GM12878 (cell line): ENCODE data around the gene NCAPD2. TPM values are rescaled to one million over a fixed set of nuclear protein-coding genes. Genes with fewer than 3 reads are reported as not detected.

Experiments used
- ATAC-seq: fragments of 200-7000 bp; cut with Tn5 transposase; 3 replicates; pipeline ENCODE4 v1.9.1; 2020; ENCODE audit warnings: mild to moderate bottlenecking, moderate library complexity
- BruUV-seq: library from RNA; stranded (reverse); fragments of 400-500 nt; replicated peaks from 2 replicates; lab custom pipeline; 2021; lab: Mats Ljungman, UMichigan
- CTCF ChIA-PET: fragments of 300-600 bp; sonication (Branson Sonifier 250); formaldehyde crosslinking; extraction: SDS; loops from one replicate; lab custom pipeline; 2021; ENCODE audit warnings: inconsistent platforms; lab: Yijun Ruan, JAX
- POLR2A ChIA-PET: fragments of 350-600 bp; formaldehyde crosslinking; extraction: SDS; loops from one replicate; lab custom pipeline; 2021; ENCODE audit warnings: inconsistent platforms; lab: Charles Lee
- RAD21 ChIA-PET: fragments of 300-600 bp; sonication (Branson Sonifier 250); formaldehyde crosslinking; loops from one replicate; lab custom pipeline; 2023; ENCODE audit warnings: antibody characterized with exemption; ENCODE audit not compliant: unreplicated experiment; lab: Charles Lee
- SMC1A ChIA-PET: fragments of 300-600 bp; sonication (Branson Sonifier 250); formaldehyde crosslinking; loops from one replicate; lab custom pipeline; 2023; ENCODE audit not compliant: unreplicated experiment, uncharacterized antibody; lab: Charles Lee
- DNase-seq: peaks from one replicate; pipeline ENCODE4 v3.0.0-alpha.2; 2011; ENCODE audit warnings: low read depth, low spot score
- FAIRE-seq: peaks from 3 replicates; lab custom pipeline; 2011; peaks lifted over from hg19 to GRCh38; lab: Jason Lieb, UNC
- H2AFZ ChIP-seq: 2 replicates; pipeline ENCODE4 v1.6.0; 2011; ENCODE audit warnings: low read depth, low read length, control low read depth; ENCODE audit not compliant: control insufficient read depth
- H3K27ac ChIP-seq: 2 replicates; pipeline ENCODE4 v1.5.1; 2011; ENCODE audit warnings: control low read depth; ENCODE audit not compliant: control insufficient read depth, insufficient read depth
- H3K27me3 ChIP-seq, 2 experiments: replicated peaks in 1 of 2; 2 replicates each; pipeline versions ENCODE4 v1.6.0 to v1.6.1; 2011; ENCODE audit warnings: low read length in 1 of 2; ENCODE audit not compliant: control insufficient read depth in 2 of 2, insufficient read depth in 2 of 2
- H3K36me3 ChIP-seq, 2 experiments: 2 replicates each; pipeline ENCODE4 v1.5.1; 2011; ENCODE audit warnings: low read length in 1 of 2; ENCODE audit not compliant: control insufficient read depth in 2 of 2, insufficient read depth in 2 of 2
- H3K4me1 ChIP-seq: 2 replicates; pipeline ENCODE4 v1.6.1; 2011; ENCODE audit warnings: mild to moderate bottlenecking, low read length, moderate library complexity, mixed read lengths; ENCODE audit not compliant: control insufficient read depth, insufficient read depth
- H3K4me2 ChIP-seq: 2 replicates; pipeline ENCODE4 v1.6.0; 2011; ENCODE audit warnings: control low read depth; ENCODE audit not compliant: control insufficient read depth, insufficient read depth
- H3K4me3 ChIP-seq: fragments of 200-600 bp; sonication (generic); 2 replicates; pipeline ENCODE4 v1.5.1; 2016
- H3K79me2 ChIP-seq: 2 replicates; pipeline ENCODE4 v1.6.0; 2011; ENCODE audit warnings: low read length; ENCODE audit not compliant: control insufficient read depth, insufficient read depth
- H3K9ac ChIP-seq: 2 replicates; pipeline ENCODE4 v1.8.0; 2011; ENCODE audit warnings: low read length, control low read depth, mixed read lengths; ENCODE audit not compliant: control insufficient read depth, insufficient read depth
- H3K9me3 ChIP-seq: replicated peaks from 3 replicates; pipeline ENCODE4 v1.5.1; 2011; ENCODE audit warnings: mild to moderate bottlenecking, low read length; ENCODE audit not compliant: control insufficient read depth, insufficient read depth
- H4K20me1 ChIP-seq: 2 replicates; pipeline ENCODE4 v1.6.0; 2011; ENCODE audit not compliant: control insufficient read depth, insufficient read depth
- ATF2 ChIP-seq: IDR thresholded peaks from 2 replicates; pipeline ENCODE4 v1.6.1; 2012; ENCODE audit warnings: low read length, inconsistent platforms
- BACH1 ChIP-seq: fragments of 450-650 bp; IDR thresholded peaks from 2 replicates; pipeline ENCODE4 v1.6.1; 2017; ENCODE audit warnings: mild to moderate bottlenecking, borderline replicate concordance
- BHLHE40 ChIP-seq, 2 experiments: fragments of 450-650 bp in 1 of 2; IDR thresholded peaks; 2 replicates each; pipeline ENCODE4 v1.6.1; 2011 to 2017; ENCODE audit warnings: low read depth in 2 of 2, borderline replicate concordance in 1 of 2, improper control_type of control experiment in 1 of 2, low read length in 1 of 2, mild to moderate bottlenecking in 1 of 2
- BMI1 ChIP-seq: fragments of 450-650 bp; IDR thresholded peaks from 2 replicates; pipeline ENCODE4 v1.6.1; 2016; ENCODE audit warnings: mild to moderate bottlenecking, moderate library complexity, borderline replicate concordance
- E2F8 ChIP-seq: fragments of 450-650 bp; IDR thresholded peaks from 2 replicates; pipeline ENCODE4 v1.6.1; 2018; ENCODE audit warnings: mild to moderate bottlenecking, low read depth, moderate library complexity; ENCODE audit not compliant: partially characterized antibody
- EED ChIP-seq: sonication (generic); IDR thresholded peaks from 2 replicates; pipeline ENCODE4 v1.6.1; 2016; ENCODE audit warnings: antibody characterized with exemption, low read depth
- EP300 ChIP-seq, 2 experiments: fragments of 150-350 bp in 1 of 2; IDR thresholded peaks; 2 replicates each; pipeline ENCODE4 v1.6.1; 2011 to 2012; ENCODE audit warnings: low read depth in 2 of 2, low read length in 2 of 2, borderline replicate concordance in 1 of 2, improper control_type of control experiment in 1 of 2, inconsistent platforms in 1 of 2; ENCODE audit not compliant: control insufficient read depth in 1 of 2
- GATAD2B ChIP-seq: fragments of 450-650 bp; conservative IDR thresholded peaks from 2 replicates; pipeline ENCODE4 v1.6.1; 2017; ENCODE audit warnings: low read depth, mild to moderate bottlenecking, moderate library complexity
- HDGF ChIP-seq: fragments of 450-650 bp; IDR thresholded peaks from 2 replicates; pipeline ENCODE4 v1.6.1; 2016; ENCODE audit warnings: antibody characterized with exemption
- KAT2A ChIP-seq: conservative IDR thresholded peaks from 2 replicates; pipeline ENCODE4 v1.6.1; 2011; ENCODE audit warnings: low read depth, low read length; ENCODE audit not compliant: control insufficient read depth
- KDM1A ChIP-seq: fragments of 200-600 bp; sonication (generic); IDR thresholded peaks from 2 replicates; pipeline ENCODE4 v1.6.1; 2016; ENCODE audit warnings: borderline replicate concordance
- NBN ChIP-seq: fragments of 450-650 bp; IDR thresholded peaks from 2 replicates; pipeline ENCODE4 v1.6.1; 2016
- PBX3 ChIP-seq: IDR thresholded peaks from 2 replicates; pipeline ENCODE4 v1.6.1; 2011; ENCODE audit warnings: mild to moderate bottlenecking, low read depth, low read length, moderate library complexity; ENCODE audit not compliant: insufficient replicate concordance
- POLR2A ChIP-seq: IDR thresholded peaks from 2 replicates; pipeline ENCODE4 v1.6.1; 2011; ENCODE audit warnings: low read depth, mild to moderate bottlenecking, low read length
- SP1 ChIP-seq: IDR thresholded peaks from one replicate; pipeline ENCODE4 v1.6.1; 2011; ENCODE audit warnings: low read depth, low read length
- ZBED1 ChIP-seq: IDR thresholded peaks from 2 replicates; pipeline ENCODE4 v1.6.1; 2016; ENCODE audit warnings: borderline replicate concordance
- ZNF384 ChIP-seq: IDR thresholded peaks from 2 replicates; pipeline ENCODE4 v1.6.1; 2012; ENCODE audit warnings: low read depth, mild to moderate bottlenecking, low read length, improper control_type of control experiment, borderline replicate concordance
- WGBS: methylation state at CpG from one replicate; pipeline ENCODE4 v1.1.6; 2016; ENCODE audit warnings: low lambda C conversion rate; ENCODE audit not compliant: insufficient replicate concordance, insufficient coverage; ENCODE audit errors: missing lambda C conversion rate; 5-methylcytosine and 5-hydroxymethylcytosine counted together
- in situ Hi-C: fragments of 300-500 bp; cut with MboI; formaldehyde crosslinking; loops from 9 replicates; pipeline ENCODE4 v1.14.3; 2018; ENCODE audit warnings: mixed read lengths
- intact Hi-C: fragments of 100-400 bp; cut with micrococcal nuclease; formaldehyde crosslinking; loops from one replicate; pipeline ENCODE4 v1.14.2; 2022; ENCODE audit not compliant: unreplicated experiment
- polyA plus RNA-seq, 11 experiments: library from polyadenylated mRNA; depleted of rRNA in 4 of 11; unstranded in 6 of 11; stranded (reverse) in 5 of 11; fragments of >200 nt; fragmentation: Nextera tagmentation in 4 of 11; fragmentation: Illumina TruSeq in 1 of 11; extraction: Ambion mirVana in 4 of 11; extraction: Trizol in 1 of 11; gene quantifications; 1 replicate in 1 of 11; 2 replicates in 10 of 11; pipeline versions ENCODE4 v1.2.1 to v1.2.3, GENCODE V29; 2011 to 2016; ENCODE audit warnings: inconsistent platforms in 2 of 11, missing spikeins in 2 of 11, low read depth in 1 of 11
- total RNA-seq, 4 experiments: library from RNA; depleted of rRNA in 3 of 4; stranded (reverse); fragments of >200 nt in 3 of 4; fragmentation: Illumina TruSeq in 1 of 4; extraction: Trizol in 1 of 4; gene quantifications; 2 replicates each; pipeline versions ENCODE4 v1.2.1 to v1.2.3, GENCODE V29; 2013 to 2021

Gene NCAPD2
- total and polyA plus RNA-seq, 10 of the 15 experiments (the other 5 are each of a cell fraction or from before 2014, with no cell fraction given): 24.2 to 160 (median 110) TPM

GRCh38 chr12:6532051-6532926 lies 38.4 kb downstream of the NCAPD2 start:
- ChIA-PET RAD21 (interaction anchor here (0.8 to 2.0 kb wide), 14 partner anchors 21 to 319 kb away, joined by 3 to 9 read pairs (median 3); partner anchors contain the start of genes MRPL51, TAPBPL, USP5 and VAMP1), POLR2A (interaction anchor here (0.5 to 2.2 kb wide), 15 partner anchors 9 to 214 kb away, joined by 3 to 11 read pairs (median 3); partner anchors contain the start of genes MRPL51 and TAPBPL), SMC1A (interaction anchor here (0.7 to 1.8 kb wide), 9 partner anchors 15 to 196 kb away, joined by 3 to 8 read pairs (median 4); partner anchors contain the start of gene TAPBPL), CTCF (interaction anchor here (0.6 to 2.3 kb wide), 9 partner anchors 8 to 404 kb away, joined by 3 to 11 read pairs (median 4); no protein-coding TSS in a partner anchor)
- no peak for DNase-seq
- Histone ChIP-seq H3K79me2 (peaks cover 60% of the 10 kb centered on the region), H4K20me1 (peaks cover 17% of the 10 kb centered on the region), H3K4me2 (peak overlapping the region; percentile 100), H2AFZ (no peak overlapping the region), H3K4me1 (peaks cover 12% of the 10 kb centered on the region; the same call in 1 of the 2 replicates), H3K27ac (peak overlapping the region; percentile 98), H3K27me3 (no peaks in the 10 kb centered on the region), H3K4me3 (peak overlapping the region; percentile 83), H3K36me3 (peaks cover 48 to 49% of the 10 kb centered on the region in 2 experiments), H3K9ac (peak overlapping the region; percentile 95), H3K9me3 (no peaks in the 10 kb centered on the region)
- peak; percentile 36 for ATAC-seq
- BruUV-seq: no TSS peak
- FAIRE-seq: peak; percentile 80
- intact Hi-C loops: loop anchor here (5.0 kb wide), 2 partner anchors 40 to 195 kb away; partner anchors contain the start of genes MRPL51 and NCAPD2
- WGBS: 1% methylated on average over 20 of the region's 20 CpGs
- in situ Hi-C loops: loop anchor here (5.0 kb wide), 2 partner anchors 35 to 105 kb away; no protein-coding TSS in a partner anchor
- TF ChIP-seq EP300 (IDR thresholded peaks at IDR 0.05; ENCODE audit: borderline replicate concordance in 1 of 2, control insufficient read depth in 1 of 2, low read depth in 2 of 2, low read length in 2 of 2) (peak in 1 of 2 experiments; percentile 24; a peak in 1 of 4 replicates), BMI1 (peak; percentile 93), HDGF (peak; percentile 40; the same call in 1 of the 2 replicates), ZBED1 (peak; percentile 95), GATAD2B (0 out of 2 replicates have a peak, but pooled peaks have one; percentile 25), ATF2 (no peak), EED (no peak), ZNF384 (no peak), E2F8 (no peak), KDM1A (no peak), POLR2A (peak; percentile 67), SP1 (peak; percentile 8), BACH1 (peak; percentile 99), KAT2A (no peak), BHLHE40 (IDR thresholded peaks at IDR 0.05; ENCODE audit: borderline replicate concordance in 1 of 2, low read depth in 2 of 2, low read length in 1 of 2) (0 out of 4 replicates have a peak, but pooled peaks have one; percentile 28 to 34), NBN (peak; percentile 23; the same call in 1 of the 2 replicates), PBX3 (peak; percentile 36)
